ENCODE data around the gene SH2D2A. TPM values are rescaled to one million over a fixed set of nuclear protein-coding genes. Genes with fewer than 3 reads are reported as not detected.

SH2D2A gene
- total and polyA plus RNA-seq, 9 of the 15 experiments (the other 6 are each of a cell fraction or from before 2014, with no cell fraction given): 0.89 to 33.6 (median 6.9) TPM

- no TSS peak for BruUV-seq (replicated peaks)
- TF ChIP-seq ZNF41 (CRISPR knock-in tag; conservative IDR thresholded peaks at IDR 0.05) (no peak), ZBTB17 (CRISPR knock-in tag; IDR thresholded peaks at IDR 0.05) (no peak), ZNF707 (CRISPR knock-in tag; conservative IDR thresholded peaks at IDR 0.05) (no peak), MTA1 (IDR thresholded peaks at IDR 0.05; ENCODE audit: borderline replicate concordance) (no peak), CREM (IDR thresholded peaks at IDR 0.05; ENCODE audit: low read depth) (no peak), CGGBP1 (CRISPR knock-in tag; IDR thresholded peaks at IDR 0.05) (no peak), DIDO1 (tag; IDR thresholded peaks at IDR 0.05; ENCODE audit: low read depth) (no peak), ZNF184 (CRISPR knock-in tag; IDR thresholded peaks at IDR 0.05) (no peak), NFE2 (IDR thresholded peaks at IDR 0.05; ENCODE audit: low read depth) (no peak), ZNF277 (CRISPR knock-in tag; IDR thresholded peaks at IDR 0.05; ENCODE audit: borderline replicate concordance) (no peak), U2AF2 (optimal IDR thresholded peaks at IDR 0.05; ENCODE audit: low read depth, low read length) (no peak)
- Histone ChIP-seq H3K4me3 (no peak overlapping the region), H2AFZ (ENCODE audit: low read depth, low read length) (no peak overlapping the region), H3K9ac (ENCODE audit: insufficient read depth in 1 of 2, low read depth in 2 of 2, low read length in 2 of 2) (no peak overlapping the region), H3K27ac (ENCODE audit: extremely low read depth, low read depth, low read length) (no peak overlapping the region), H4K20me1 (replicated peaks; ENCODE audit: control insufficient read depth, insufficient read depth, low read length) (no peaks in the 10 kb centered on the region), H3K4me1 (replicated peaks in 1 of 2; ENCODE audit: control insufficient read depth in 2 of 2, insufficient read depth in 2 of 2, low read length in 2 of 2) (peaks cover 0 to 7% of the 10 kb centered on the region in 2 experiments; a peak in 3 of 5 replicates), H3K36me3 (ENCODE audit: control insufficient read depth, insufficient read depth, low read length) (no peaks in the 10 kb centered on the region), H3K4me2 (ENCODE audit: insufficient read depth, low read length) (no peak overlapping the region), H3K9me1 (ENCODE audit: control insufficient read depth, insufficient read depth, low read length) (no peaks in the 10 kb centered on the region), H3K9me3 (replicated peaks; ENCODE audit: control insufficient read depth, insufficient read depth, low read depth, low read length) (no peaks in the 10 kb centered on the region), H3K79me2 (ENCODE audit: control insufficient read depth, insufficient read depth, low read length) (no peaks in the 10 kb centered on the region), H3K27me3 (ENCODE audit: control insufficient read depth in 2 of 2, insufficient read depth in 2 of 2, low read length in 2 of 2) (peaks cover 17 to 22% of the 10 kb centered on the region in 2 experiments; a peak in 4 of 5 replicates)
- DNase-seq (ENCODE audit: extremely low read depth in 1 of 4, low spot score in 3 of 4): no peak
- in situ Hi-C loops (cut with MboI): no loop called here
- intact Hi-C loops (cut with micrococcal nuclease): loop anchor here (5.0 kb wide), 1 partner anchor 36 kb away; no protein-coding TSS in a partner anchor
- FAIRE-seq: no peak
- ChIA-PET POLR2A (no interaction called here), CTCF (ENCODE audit: low intra/inter-chr PET ratio) (interaction anchor here (0.7 kb wide), 1 partner anchor 110 kb away, joined by 3 read pairs; no protein-coding TSS in a partner anchor)
- ATAC-seq: no peak
- WGBS (ENCODE audit: insufficient coverage, low coverage, missing lambda C conversion rate): 0% methylated on average over 2 of the region's 2 CpGs
Observed at GRCh38 chr1:156833603-156834002, 17.0 kb upstream of the SH2D2A start.

Data from K562 (cell line).